T-helper 17 cell (primary cell): Measurements from ENCODE around the gene USP12. TPM values are rescaled to one million over a fixed set of nuclear protein-coding genes. Genes with fewer than 3 reads are reported as not detected.

ENCODE experiments used
- ATAC-seq: fragments of 150-1000 bp; cut with Tn5 transposase; 2 replicates; pipeline ENCODE4 v1.10.0; 2021; ENCODE audit warnings: mild to moderate bottlenecking, moderate library complexity
- DNase-seq, 3 donors: peaks; one replicate each; pipeline versions ENCODE4 v3.0.0 to v3.0.0-alpha.2; 2020 to 2021
- H3K9me3 ChIP-seq: one replicate; pipeline ENCODE4 v1.7.0; 2013; ENCODE audit warnings: low read length, mild to moderate bottlenecking; ENCODE audit not compliant: control insufficient read depth, poor library complexity, severe bottlenecking
- H3K27ac Mint-ChIP-seq: one replicate; pipeline ENCODE4 v1.8.0; 2022; ENCODE audit warnings: mild to moderate bottlenecking, moderate library complexity, mixed read lengths
- H3K27me3 Mint-ChIP-seq: one replicate; pipeline ENCODE4 v1.8.0; 2022; ENCODE audit warnings: mixed read lengths
- H3K36me3 Mint-ChIP-seq: one replicate; pipeline ENCODE4 v1.8.0; 2022; ENCODE audit warnings: low read depth, mixed read lengths
- H3K4me1 Mint-ChIP-seq: one replicate; pipeline ENCODE4 v1.8.0; 2022; ENCODE audit warnings: mild to moderate bottlenecking, mixed read lengths
- H3K4me3 Mint-ChIP-seq: one replicate; pipeline ENCODE4 v1.8.0; 2022; ENCODE audit warnings: mild to moderate bottlenecking, moderate library complexity, mixed read lengths
- total RNA-seq, 4 donors: library from RNA in 2 of 4; stranded (reverse) in 2 of 4; gene quantifications; one replicate each; pipeline ENCODE4 v1.2.3 and lab custom pipeline; 2022 to 2026

Gene USP12
- total RNA-seq, 2 donors from 2014 or later: 36.6 to 44.5 TPM

GRCh38 chr13:27055526-27055925 is 116.1 kb downstream of the USP12 start:
- Mint-ChIP-seq H3K27ac (no peak overlapping the region), H3K4me1 (peaks cover 22% of the 10 kb centered on the region), H3K36me3 (peaks cover 6% of the 10 kb centered on the region), H3K27me3 (no peaks in the 10 kb centered on the region), H3K4me3 (no peak overlapping the region)
- ATAC-seq (no peak), DNase-seq (no peak)
- peaks cover 1% of the 10 kb centered on the region for H3K9me3 ChIP-seq

DNA sequence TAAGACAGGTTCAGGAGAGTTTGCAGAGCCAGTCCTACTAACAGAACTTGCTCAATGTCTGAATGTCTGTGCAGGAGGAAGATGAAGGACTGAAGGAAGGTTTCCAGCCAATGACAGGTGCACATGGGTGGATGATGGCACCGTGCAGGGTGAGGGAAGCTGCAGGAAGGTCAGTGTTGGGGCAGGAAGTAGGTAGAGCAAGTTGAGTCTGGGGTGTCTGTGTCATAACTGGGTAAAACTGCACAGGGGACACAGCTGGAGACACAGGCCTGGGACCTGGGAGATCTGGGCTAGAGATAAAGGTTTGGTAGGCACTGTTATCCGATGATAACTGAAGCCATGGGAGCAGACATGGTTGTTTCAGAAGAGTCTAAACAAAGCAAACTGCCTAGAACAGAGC is 116.9 kb downstream of the USP12 start:
- Mint-ChIP-seq H3K36me3 (peaks cover 6% of the 10 kb centered on the region), H3K4me3 (no peak overlapping the region), H3K4me1 (peaks cover 22% of the 10 kb centered on the region), H3K27me3 (no peaks in the 10 kb centered on the region), H3K27ac (no peak overlapping the region)
- H3K9me3 ChIP-seq: peaks cover 3% of the 10 kb centered on the region
- DNase-seq: no peak
- no peak for ATAC-seq

- DNase-seq (no peak), ATAC-seq (no peak)
- Mint-ChIP-seq H3K27me3 (no peaks in the 10 kb centered on the region), H3K27ac (no peak overlapping the region), H3K36me3 (peaks cover 6% of the 10 kb centered on the region), H3K4me1 (peaks cover 22% of the 10 kb centered on the region), H3K4me3 (no peak overlapping the region)
- H3K9me3 ChIP-seq: peaks cover 3% of the 10 kb centered on the region
These were observed 117.6 kb downstream of the USP12 start for GRCh38 chr13:27053902-27054595.

DNA sequence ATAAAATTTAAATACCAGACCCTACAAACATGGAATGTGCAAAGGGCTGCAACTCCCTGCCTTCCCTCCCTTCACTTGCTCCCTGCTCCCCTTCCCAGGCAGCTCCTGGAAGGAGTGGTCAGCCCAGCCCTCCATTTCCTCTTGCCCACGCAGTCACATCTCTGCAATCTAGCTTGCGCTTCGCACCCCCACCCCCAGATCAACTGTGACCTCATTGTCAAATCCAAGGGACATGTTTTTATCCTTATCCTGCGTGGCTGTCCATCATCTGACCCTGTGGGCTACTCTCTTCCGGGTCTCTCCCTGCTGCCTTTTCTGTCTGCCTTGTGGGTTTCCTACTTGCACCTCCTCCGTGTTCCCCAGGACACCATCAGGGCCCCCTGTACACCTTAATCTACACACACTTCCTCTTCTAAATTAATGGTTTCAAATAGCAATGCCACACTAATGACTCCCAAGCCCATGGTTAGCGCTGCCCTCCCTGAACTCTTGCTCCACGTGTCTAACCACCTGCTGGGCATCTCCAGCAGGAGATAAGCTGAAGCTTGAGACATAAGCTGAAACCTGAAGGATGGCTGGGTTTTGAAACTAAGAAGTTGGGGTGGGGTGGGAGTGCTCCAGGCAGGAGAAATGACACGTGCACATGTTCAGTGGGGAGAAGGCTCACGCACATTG is 118.3 kb downstream of the USP12 start:
- H3K36me3 Mint-ChIP-seq: peaks cover 6% of the 10 kb centered on the region
- DNase-seq (no peak), ATAC-seq (no peak)
- no peak overlapping the region for H3K4me3 Mint-ChIP-seq
- H3K4me1 Mint-ChIP-seq: peaks cover 22% of the 10 kb centered on the region
- H3K27me3 Mint-ChIP-seq: no peaks in the 10 kb centered on the region
- H3K9me3 ChIP-seq: peaks cover 3% of the 10 kb centered on the region
- no peak overlapping the region for H3K27ac Mint-ChIP-seq

DNA sequence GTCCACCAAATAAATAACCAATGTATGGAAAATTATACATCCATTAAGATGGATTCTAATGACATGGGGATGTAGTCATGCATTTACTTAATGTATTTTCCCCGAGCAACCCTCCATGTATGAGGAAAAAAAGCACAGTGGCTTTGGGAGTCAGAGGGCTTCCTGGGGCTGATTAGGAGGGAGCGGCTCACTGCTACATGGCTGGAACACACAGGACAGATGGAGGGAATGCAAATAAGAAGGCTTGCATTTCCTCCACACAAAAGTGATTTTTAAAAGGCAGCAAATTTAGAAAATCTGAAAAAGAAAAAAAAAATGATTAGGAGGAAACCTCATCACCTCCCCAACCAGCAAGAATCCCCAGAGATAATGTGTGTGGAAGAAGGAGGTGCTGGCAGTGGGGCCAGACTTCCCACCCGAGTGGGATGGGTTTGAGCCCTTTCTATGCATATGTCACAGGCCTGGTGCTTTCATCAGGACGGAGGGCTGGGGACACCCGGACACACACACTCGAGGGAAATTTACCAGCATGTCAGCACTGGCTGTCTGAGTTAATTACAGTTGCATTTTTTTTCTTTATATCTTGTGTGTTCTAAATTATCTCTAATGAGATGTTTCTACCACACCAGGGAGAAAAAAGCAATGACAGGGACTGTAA is 118.9 kb downstream of the USP12 start:
- Mint-ChIP-seq H3K36me3 (peaks cover 6% of the 10 kb centered on the region), H3K4me3 (no peak overlapping the region), H3K27me3 (no peaks in the 10 kb centered on the region), H3K27ac (no peak overlapping the region), H3K4me1 (peaks cover 19% of the 10 kb centered on the region)
- DNase-seq: no peak
- no peak for ATAC-seq
- H3K9me3 ChIP-seq: peaks cover 3% of the 10 kb centered on the region

GRCh38 chr13:27047081-27047480 is 124.5 kb downstream of the USP12 start:
- Mint-ChIP-seq H3K4me1 (peaks cover 2% of the 10 kb centered on the region), H3K27ac (no peak overlapping the region), H3K4me3 (no peak overlapping the region), H3K36me3 (peaks cover 2% of the 10 kb centered on the region), H3K27me3 (peaks cover 12% of the 10 kb centered on the region)
- peaks cover 3% of the 10 kb centered on the region for H3K9me3 ChIP-seq
- ATAC-seq: no peak
- no peak for DNase-seq

DNA sequence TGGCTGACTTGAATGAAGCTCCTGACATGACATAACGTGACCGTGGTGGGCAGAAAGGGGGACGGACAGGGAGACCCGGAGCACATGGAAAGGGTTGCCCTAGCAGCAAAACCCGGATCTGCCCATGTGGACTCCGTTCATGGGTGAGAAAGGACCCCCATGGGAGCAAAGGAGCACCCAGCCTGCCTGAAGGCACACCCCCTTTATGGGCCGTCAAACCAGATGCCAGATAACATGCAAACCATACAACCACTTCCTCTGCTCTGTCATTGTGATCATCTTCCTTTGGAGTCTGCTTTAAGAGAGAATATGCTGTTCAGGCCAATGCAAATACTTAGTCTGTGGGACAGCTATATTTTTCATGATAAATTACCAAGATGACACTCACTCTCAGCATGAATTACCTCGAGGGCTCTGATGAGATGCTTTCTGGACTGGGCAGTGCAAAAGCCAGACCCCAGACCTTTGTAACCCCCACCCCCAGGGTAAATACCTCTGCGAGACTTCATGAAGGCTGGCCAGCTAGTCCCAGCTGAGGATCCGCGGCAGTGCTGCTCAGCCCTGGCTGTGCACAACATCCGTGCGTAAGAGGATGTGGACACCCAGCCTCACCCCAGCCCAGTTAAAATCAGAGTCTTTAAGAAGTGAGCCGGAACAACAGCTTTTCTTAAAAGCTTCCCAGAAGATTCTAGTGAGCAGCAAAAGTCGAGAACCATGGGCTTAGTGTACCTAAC is 126.6 kb downstream of the USP12 start:
- peak overlapping the region; percentile 15 for H3K4me3 Mint-ChIP-seq
- no peak overlapping the region for H3K27ac Mint-ChIP-seq
- DNase-seq (no peak), ATAC-seq (peak; percentile 61)
- no peaks in the 10 kb centered on the region for H3K9me3 ChIP-seq
- peaks cover 2% of the 10 kb centered on the region for H3K4me1 Mint-ChIP-seq
- peaks cover 5% of the 10 kb centered on the region for H3K36me3 Mint-ChIP-seq
- peaks cover 23% of the 10 kb centered on the region for H3K27me3 Mint-ChIP-seq

GRCh38 chr13:27043013-27043412 is 128.6 kb downstream of the USP12 start:
- DNase-seq (no peak), ATAC-seq (no peak)
- H3K9me3 ChIP-seq: no peaks in the 10 kb centered on the region
- Mint-ChIP-seq H3K4me3 (no peak overlapping the region), H3K36me3 (peaks cover 5% of the 10 kb centered on the region), H3K4me1 (peaks cover 2% of the 10 kb centered on the region), H3K27me3 (peaks cover 34% of the 10 kb centered on the region), H3K27ac (no peak overlapping the region)

DNA sequence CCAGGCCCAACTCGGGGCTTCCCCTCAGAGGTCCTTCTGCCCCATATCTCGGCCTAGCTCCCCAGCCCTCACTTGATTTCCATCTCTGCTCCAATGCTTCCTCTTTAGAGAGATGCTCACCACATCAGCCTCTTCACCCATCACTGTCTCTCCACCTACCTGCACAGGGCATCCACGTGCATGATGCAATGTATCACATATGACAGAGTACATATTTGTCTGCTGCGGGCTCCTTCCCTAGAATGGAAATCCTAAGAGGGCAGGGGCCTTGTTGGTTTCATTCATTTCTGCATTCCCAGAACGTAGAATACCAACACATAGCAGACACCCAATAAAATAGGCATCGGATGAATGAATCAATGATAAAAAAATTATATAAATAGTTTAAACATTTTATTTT is 130.3 kb downstream of the USP12 start:
- no peaks in the 10 kb centered on the region for H3K9me3 ChIP-seq
- Mint-ChIP-seq H3K27ac (no peak overlapping the region), H3K4me1 (no peaks in the 10 kb centered on the region), H3K4me3 (no peak overlapping the region), H3K36me3 (peaks cover 5% of the 10 kb centered on the region), H3K27me3 (peaks cover 49% of the 10 kb centered on the region)
- DNase-seq: no peak
- no peak for ATAC-seq

GRCh38 chr13:27040826-27041108 is 130.8 kb downstream of the USP12 start:
- no peak overlapping the region for H3K4me3 Mint-ChIP-seq
- peaks cover 5% of the 10 kb centered on the region for H3K36me3 Mint-ChIP-seq
- no peak overlapping the region for H3K27ac Mint-ChIP-seq
- no peaks in the 10 kb centered on the region for H3K4me1 Mint-ChIP-seq
- no peaks in the 10 kb centered on the region for H3K9me3 ChIP-seq
- DNase-seq: no peak
- no peak for ATAC-seq
- peaks cover 55% of the 10 kb centered on the region for H3K27me3 Mint-ChIP-seq

- Mint-ChIP-seq H3K4me1 (peaks cover 3% of the 10 kb centered on the region), H3K27ac (peak overlapping the region; percentile 27), H3K36me3 (peaks cover 8% of the 10 kb centered on the region), H3K27me3 (peaks cover 65% of the 10 kb centered on the region), H3K4me3 (no peak overlapping the region)
- no peak for ATAC-seq
- no peak for DNase-seq
- H3K9me3 ChIP-seq: no peaks in the 10 kb centered on the region
These were observed 132.4 kb downstream of the USP12 start for GRCh38 chr13:27039171-27039701.

GRCh38 chr13:27038323-27038722 is 133.3 kb downstream of the USP12 start:
- H3K27me3 Mint-ChIP-seq: peaks cover 63% of the 10 kb centered on the region
- peaks cover 8% of the 10 kb centered on the region for H3K36me3 Mint-ChIP-seq
- H3K4me1 Mint-ChIP-seq: peaks cover 3% of the 10 kb centered on the region
- no peak for DNase-seq
- no peak overlapping the region for H3K4me3 Mint-ChIP-seq
- no peak overlapping the region for H3K27ac Mint-ChIP-seq
- no peaks in the 10 kb centered on the region for H3K9me3 ChIP-seq
- no peak for ATAC-seq

GRCh38 chr13:27037571-27037970 is 134.0 kb downstream of the USP12 start:
- ATAC-seq: no peak
- peaks cover 3% of the 10 kb centered on the region for H3K4me1 Mint-ChIP-seq
- H3K36me3 Mint-ChIP-seq: peaks cover 7% of the 10 kb centered on the region
- H3K27ac Mint-ChIP-seq: no peak overlapping the region
- H3K27me3 Mint-ChIP-seq: peaks cover 57% of the 10 kb centered on the region
- no peak for DNase-seq
- no peaks in the 10 kb centered on the region for H3K9me3 ChIP-seq
- no peak overlapping the region for H3K4me3 Mint-ChIP-seq
